HG03378 (cell line): ENCODE results near the gene AHNAK.

Experiments used
- ATAC-seq: cut with Tn5 transposase; IDR thresholded peaks from one replicate; pipeline ENCODE4 v1.9.1; 2021; ENCODE audit warnings: mild to moderate bottlenecking, moderate library complexity; ENCODE audit not compliant: unreplicated experiment

The AHNAK gene

GRCh38 chr11:62406034-62406433 is 140.6 kb downstream of the AHNAK start:
- ATAC-seq, result no peak

GRCh38 chr11:62404901-62405300 is 141.7 kb downstream of the AHNAK start:
- ATAC-seq, result no peak

- ATAC-seq, result no peak
Observed at GRCh38 chr11:62404435-62404834, 142.2 kb downstream of the AHNAK start.

- no peak for ATAC-seq
Observed at GRCh38 chr11:62402960-62403730, 143.5 kb downstream of the AHNAK start.

- ATAC-seq, result no peak
Observed at GRCh38 chr11:62402226-62402959, 144.2 kb downstream of the AHNAK start.

GRCh38 chr11:62401811-62402210 is 144.8 kb downstream of the AHNAK start:
- ATAC-seq, result no peak

GRCh38 chr11:62401356-62401755 is 145.2 kb downstream of the AHNAK start:
- no peak for ATAC-seq

GRCh38 chr11:62400760-62401159 is 145.8 kb downstream of the AHNAK start:
- no peak for ATAC-seq

- ATAC-seq, result no peak
Observed at GRCh38 chr11:62400281-62400680, 146.3 kb downstream of the AHNAK start.

- ATAC-seq, result no peak
Observed at GRCh38 chr11:62399878-62400266, 146.7 kb downstream of the AHNAK start.

GRCh38 chr11:62399172-62399877 is 147.3 kb downstream of the AHNAK start:
- ATAC-seq, result no peak

GRCh38 chr11:62398011-62398994 is 148.3 kb downstream of the AHNAK start:
- ATAC-seq, result no peak

GRCh38 chr11:62395885-62396551 is 150.6 kb downstream of the AHNAK start:
- ATAC-seq, result no peak

- no peak for ATAC-seq
Observed at GRCh38 chr11:62394825-62395538, 151.6 kb downstream of the AHNAK start.

- no peak for ATAC-seq
Observed at GRCh38 chr11:62393735-62394134, 152.9 kb downstream of the AHNAK start.

GRCh38 chr11:62393061-62393611 is 153.5 kb downstream of the AHNAK start:
- no peak for ATAC-seq

- ATAC-seq, result no peak
Observed at GRCh38 chr11:62392506-62392905, 154.1 kb downstream of the AHNAK start.

- no peak for ATAC-seq
Observed at GRCh38 chr11:62391642-62392425, 154.8 kb downstream of the AHNAK start.
